Stimulated activated CD4-positive, alpha-beta T cell treated with anti-CD3 and anti-CD28 coated beads, TNF-alpha, amount 100 ng/mL, for 1 hour (primary cell): Measurements from ENCODE around the gene LZTS2.
"Not testable (repeated sequence)": the region's sequence is repeated elsewhere in the genome, so short reads cannot be mapped to it uniquely, and the experiment has no call there.

Source experiments
- DNase-seq, 3 donors: peaks; one replicate each; pipeline ENCODE4 v3.0.0-alpha.2; 2020; ENCODE audit warnings: low read depth in 3 of 3, low spot score in 1 of 3

The LZTS2 gene

GRCh38 chr10:101031128-101031795, 31.7 kb downstream of the LZTS2 start, which contains the start of the genes PDZD7 and SFXN3:
Gene PDZD7 (minus strand): TSS chr10:101031129. CDS start chr10:101030219, 910 bp downstream.
Gene SFXN3 (plus strand): TSS chr10:101031234. CDS start chr10:101034695, 3,461 bp downstream.
- DNase-seq = peak; percentile 90 to 97 (median 93)

GRCh38 chr10:101031796-101032636, 32.4 kb downstream of the LZTS2 start:
- peak; percentile 37 to 53 (median 53) for DNase-seq

DNA sequence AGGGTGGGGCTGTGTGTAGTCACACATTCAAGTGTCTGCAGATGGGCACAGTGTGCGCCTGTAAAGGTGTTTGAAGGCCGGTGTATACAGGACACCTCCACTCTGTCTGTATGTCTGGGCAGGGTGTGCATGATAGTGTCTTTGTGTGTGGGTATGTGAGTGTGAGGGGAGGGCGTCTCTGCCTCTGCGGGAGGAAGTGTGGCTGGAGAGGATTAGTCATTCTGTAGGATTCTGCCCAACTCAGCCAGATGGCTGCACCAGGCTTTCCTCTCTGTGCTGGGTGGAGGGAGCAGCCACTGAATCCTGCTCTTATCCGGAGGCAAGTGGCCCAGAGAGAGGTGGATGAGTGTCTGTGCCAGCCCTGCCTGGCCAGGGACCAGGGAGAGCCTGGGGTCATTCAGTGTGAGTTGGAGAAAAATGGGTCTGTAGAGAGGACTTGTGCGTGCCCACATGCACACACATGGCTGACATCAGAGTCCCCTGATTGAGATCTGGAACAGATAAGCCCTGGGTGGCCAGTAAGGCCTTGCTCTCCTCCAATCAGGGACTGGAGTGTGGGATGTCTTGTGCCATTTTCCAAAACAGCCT, 33.1 kb downstream of the LZTS2 start:
- DNase-seq = peak in 2 of 3 donors; percentile 34 to 45

DNA sequence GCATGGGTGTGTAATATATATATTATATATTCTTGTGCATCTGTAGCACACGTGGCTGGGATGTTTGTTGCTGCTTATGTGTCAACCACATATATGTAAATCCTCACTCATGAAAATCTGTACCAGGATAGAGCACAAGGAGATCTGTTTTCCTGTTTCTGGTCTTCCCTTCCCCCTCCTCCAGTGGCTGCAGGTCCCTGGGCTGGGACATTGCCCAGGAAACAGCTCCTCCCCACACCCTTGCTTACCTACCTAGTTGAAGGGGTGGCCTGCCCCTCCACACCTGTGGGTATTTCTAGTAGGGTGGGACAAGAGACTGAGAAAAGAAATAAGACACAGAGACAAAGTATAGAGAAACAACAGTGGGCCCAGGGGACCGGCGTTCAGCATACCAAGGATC, 33.7 kb downstream of the LZTS2 start:
- DNase-seq = no peak

DNA sequence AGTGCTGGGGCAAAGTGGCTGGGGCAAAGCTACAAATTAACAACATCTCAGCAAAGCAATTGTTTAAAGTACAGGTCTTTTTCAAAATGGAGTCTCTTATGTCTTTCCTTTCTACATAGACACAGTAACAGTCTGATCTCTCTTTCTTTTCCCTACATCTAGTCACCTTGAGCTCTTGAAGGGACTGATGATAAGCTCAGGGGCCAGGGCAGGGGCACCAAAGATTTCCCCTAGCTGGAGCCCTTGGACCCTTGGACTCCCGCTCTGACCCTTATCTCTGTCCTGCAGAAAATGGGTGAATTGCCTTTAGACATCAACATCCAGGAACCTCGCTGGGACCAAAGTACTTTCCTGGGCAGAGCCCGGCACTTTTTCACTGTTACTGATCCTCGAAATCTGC, 34.8 kb downstream of the LZTS2 start:
- DNase-seq = not testable (repeated sequence)

GRCh38 chr10:101035314-101035713, 35.7 kb downstream of the LZTS2 start:
- no peak for DNase-seq

DNA sequence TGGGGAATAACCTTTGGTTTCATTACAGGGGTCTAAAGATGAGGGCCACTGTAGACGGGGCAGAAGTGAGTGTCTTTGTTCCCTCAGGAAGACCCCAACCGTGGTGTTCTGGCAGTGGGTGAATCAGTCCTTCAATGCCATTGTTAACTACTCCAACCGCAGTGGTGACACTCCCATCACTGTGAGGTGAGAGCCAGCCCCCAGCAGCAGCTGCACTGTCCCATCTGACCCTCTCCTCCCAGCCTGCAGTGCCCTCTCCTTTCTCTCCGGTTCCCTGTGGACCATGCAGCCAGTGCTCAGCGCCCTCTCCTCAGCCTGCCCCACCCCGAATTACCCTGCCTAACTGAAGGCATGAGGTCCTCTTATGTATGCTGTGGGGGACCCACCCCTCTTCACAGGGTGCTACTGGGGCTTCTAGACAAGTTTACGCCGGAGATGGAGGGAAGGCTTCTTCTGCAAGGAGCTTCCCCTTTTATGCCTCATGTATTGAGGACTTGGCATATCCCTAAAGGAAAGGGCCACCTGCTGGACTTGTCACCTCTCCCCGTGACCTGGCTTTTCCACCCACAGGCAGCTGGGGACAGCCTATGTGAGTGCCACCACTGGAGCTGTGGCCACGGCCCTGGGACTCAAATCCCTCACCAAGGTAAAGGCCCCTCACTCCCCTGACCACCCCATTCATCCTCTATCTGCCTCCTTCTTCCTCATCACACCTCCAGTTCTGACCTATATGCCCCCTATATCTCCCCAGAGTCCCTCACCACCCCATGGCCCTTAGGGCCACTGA, 36.5 kb downstream of the LZTS2 start:
- no peak for DNase-seq

DNA sequence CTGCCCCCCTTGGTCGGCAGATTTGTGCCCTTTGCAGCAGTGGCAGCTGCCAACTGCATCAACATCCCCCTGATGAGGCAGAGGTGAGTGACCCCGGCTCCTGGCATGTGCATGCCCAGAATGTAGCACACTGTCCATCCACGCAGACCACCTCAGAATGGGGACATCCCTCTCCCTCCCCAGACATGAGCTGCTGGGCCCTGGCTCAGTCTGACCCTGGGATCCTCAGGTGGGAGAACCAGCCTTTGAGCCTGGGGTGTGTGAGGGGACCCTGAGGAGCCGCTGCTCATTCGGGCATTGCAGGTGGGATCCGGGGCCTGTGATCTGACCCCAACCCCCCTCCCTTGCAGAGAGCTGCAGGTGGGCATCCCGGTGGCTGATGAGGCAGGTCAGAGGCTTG, 37.1 kb downstream of the LZTS2 start:
- no peak for DNase-seq

DNA sequence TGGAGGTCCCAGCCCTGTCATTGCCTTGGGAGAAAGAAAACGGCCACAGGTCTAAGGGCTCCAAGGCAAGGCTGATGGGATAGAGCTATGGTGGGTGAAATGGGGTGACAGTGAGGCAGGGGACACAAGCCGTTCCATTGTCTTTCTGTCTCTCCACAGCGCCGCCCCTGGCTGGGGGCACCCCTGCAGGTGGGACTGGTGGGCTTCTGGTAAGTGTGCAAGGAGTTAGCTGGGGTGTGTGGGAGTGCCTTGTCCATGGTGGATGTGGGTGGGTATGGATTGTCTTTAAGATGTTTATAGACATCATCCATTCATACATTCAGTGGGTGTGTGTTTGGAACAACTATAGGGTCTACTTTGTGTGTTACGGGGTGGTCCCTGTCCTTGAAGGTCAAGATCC, 38.9 kb downstream of the LZTS2 start:
- no peak for DNase-seq

DNA sequence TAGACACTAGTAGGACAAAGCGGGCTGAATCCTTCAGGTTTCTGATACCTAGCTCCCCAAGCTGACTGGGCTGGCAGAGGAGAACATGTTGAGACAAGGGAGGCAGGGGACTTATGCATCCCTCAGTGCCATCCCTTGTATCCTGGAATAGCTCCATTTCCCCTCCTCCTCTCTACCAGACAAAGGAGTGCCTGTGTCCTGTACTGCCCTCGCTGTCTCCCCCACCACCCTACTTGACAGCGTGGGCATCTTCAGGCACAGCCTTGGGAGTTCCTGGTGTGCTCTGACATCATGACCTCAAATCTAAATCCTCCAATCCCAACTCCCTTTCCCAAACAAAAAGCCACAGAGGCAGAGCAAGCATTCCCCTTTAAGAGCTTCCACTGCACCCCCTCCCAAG, 40.5 kb downstream of the LZTS2 start:
- DNase-seq = no peak

- no peak for DNase-seq
Measured at GRCh38 chr10:101040851-101041250, 41.2 kb downstream of the LZTS2 start.

- DNase-seq = peak; percentile 38 to 54 (median 46)
Measured at GRCh38 chr10:101041252-101041761, 41.7 kb downstream of the LZTS2 start.

DNA sequence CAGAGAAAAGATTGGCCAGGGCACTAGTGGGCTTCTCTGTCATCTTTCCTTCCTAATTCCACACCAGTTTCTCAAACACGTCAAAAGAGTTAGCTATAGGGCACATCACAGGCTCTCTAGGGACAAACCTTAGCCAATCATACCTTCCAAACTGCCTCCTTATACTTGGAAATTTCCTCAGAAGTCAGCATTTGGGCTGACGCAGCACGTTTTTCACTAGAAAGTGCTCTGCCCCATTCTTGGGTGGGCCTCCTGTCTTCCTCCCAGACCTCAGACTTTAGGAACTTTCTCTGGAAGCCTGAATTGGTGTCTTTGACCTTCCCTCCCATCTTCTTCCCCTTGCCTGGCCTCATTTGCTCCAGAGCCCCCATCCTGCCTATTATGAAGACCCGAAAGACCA, 42.5 kb downstream of the LZTS2 start:
- no peak for DNase-seq

- DNase-seq = peak; percentile 42 to 79 (median 55)
Measured at GRCh38 chr10:101042667-101043362, 43.2 kb downstream of the LZTS2 start.

GRCh38 chr10:101043363-101043707, 43.7 kb downstream of the LZTS2 start:
- no peak for DNase-seq

DNA sequence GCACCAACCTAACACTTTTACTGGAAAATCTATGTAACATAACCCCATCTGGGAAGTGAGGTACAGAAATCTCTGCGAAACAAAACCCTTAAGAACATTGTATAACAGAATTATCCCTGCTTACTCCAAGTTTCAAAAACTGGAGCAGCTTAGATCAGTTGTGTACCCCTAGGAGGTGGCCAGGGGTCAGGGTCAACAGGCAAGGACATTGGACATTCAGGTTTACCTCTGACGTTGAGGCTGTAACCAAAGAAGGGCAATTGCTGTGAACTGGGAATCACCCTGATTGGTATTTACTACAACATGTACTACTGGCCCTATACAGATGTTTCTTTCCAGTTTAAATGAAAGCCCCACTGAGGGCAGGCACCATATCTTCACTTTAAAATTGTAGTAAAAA, 44.5 kb downstream of the LZTS2 start:
- DNase-seq = no peak

DNA sequence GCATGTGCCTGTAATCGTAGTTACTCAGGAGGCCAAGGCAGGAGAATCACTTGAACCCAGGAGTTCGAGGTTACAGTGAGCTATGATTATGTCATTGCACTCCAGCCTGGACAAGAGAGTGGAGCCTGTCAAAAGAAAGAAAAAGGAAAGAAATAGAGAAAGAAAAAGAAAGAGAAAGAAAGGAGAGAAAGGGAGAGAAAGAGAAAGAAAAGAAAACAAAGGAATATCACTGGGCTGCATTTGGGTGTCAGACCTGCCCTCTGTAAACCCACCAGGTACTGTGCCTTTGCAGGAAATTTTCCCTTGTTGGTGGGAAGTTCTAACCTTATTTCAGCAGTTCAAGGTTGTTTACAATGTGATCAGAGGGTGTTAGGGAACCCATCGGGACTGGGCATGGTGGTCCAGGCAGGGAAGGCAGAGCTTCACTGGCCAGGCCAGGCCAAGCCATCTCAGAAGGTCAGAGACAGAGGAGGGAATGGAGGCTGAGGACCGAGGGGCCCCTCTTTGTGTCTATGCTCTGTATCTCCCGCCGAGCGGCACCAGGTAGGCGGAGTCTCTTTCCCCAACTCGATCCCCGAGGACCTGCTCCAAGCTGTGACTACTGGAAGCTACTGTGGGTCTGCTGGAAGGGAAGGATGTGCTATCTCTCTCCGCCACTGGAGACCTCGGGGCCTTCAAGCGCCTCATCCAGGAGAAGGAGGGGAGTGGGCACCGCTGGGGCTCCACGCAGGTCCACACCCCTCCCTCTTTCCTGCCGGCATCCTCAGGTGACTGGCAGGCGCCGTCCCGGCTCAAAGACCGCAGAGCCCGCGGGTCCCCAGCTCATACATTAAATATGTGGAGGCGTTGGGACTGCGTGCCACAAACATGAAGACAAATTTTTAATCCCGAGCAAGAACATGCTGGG, 47.0 kb downstream of the LZTS2 start:
- DNase-seq = no peak

GRCh38 chr10:101047268-101047667, 47.7 kb downstream of the LZTS2 start:
- DNase-seq = no peak
